KMS-11 (cell line): ENCODE data around the gene NAA15.

Source experiments
- H2AFZ ChIP-seq: fragments of 200-600 bp; sonication (generic); 2 replicates; pipeline ENCODE4 v1.6.1; 2016; ENCODE audit warnings: antibody characterized with exemption, mixed run types, low read depth
- H3K27ac ChIP-seq: fragments of 200-600 bp; sonication (generic); 2 replicates; pipeline ENCODE4 v1.6.1; 2016; ENCODE audit warnings: mild to moderate bottlenecking, mixed run types
- H3K27me3 ChIP-seq: fragments of 200-600 bp; sonication (generic); 2 replicates; pipeline ENCODE4 v1.6.1; 2017; ENCODE audit warnings: mild to moderate bottlenecking, low read depth, mixed run types, moderate library complexity; ENCODE audit not compliant: insufficient read depth
- H3K36me3 ChIP-seq: fragments of 200-600 bp; sonication (generic); 2 replicates; pipeline ENCODE4 v1.6.1; 2017; ENCODE audit warnings: mild to moderate bottlenecking, mixed run types; ENCODE audit not compliant: insufficient read depth
- H3K4me1 ChIP-seq: fragments of 200-600 bp; sonication (generic); 2 replicates; pipeline ENCODE4 v1.6.1; 2016; ENCODE audit warnings: mild to moderate bottlenecking, low read depth, mixed run types; ENCODE audit not compliant: poor library complexity, severe bottlenecking
- H3K4me2 ChIP-seq: fragments of 200-600 bp; sonication (generic); 2 replicates; pipeline ENCODE4 v1.7.0; 2016; ENCODE audit warnings: mild to moderate bottlenecking, mixed run types
- H3K4me3 ChIP-seq: fragments of 200-600 bp; sonication (generic); IDR thresholded peaks from 2 replicates; pipeline ENCODE4 v1.6.1; 2017; ENCODE audit warnings: low read depth, low read length, mixed read lengths; ENCODE audit not compliant: insufficient read depth
- H3K79me2 ChIP-seq: fragments of 200-600 bp; sonication (generic); 2 replicates; pipeline ENCODE4 v1.6.1; 2016; ENCODE audit warnings: low read depth, mixed run types; ENCODE audit not compliant: insufficient read depth
- H3K9ac ChIP-seq: fragments of 200-600 bp; sonication (generic); 2 replicates; pipeline ENCODE4 v1.6.1; 2016; ENCODE audit warnings: mild to moderate bottlenecking, mixed run types
- H4K20me1 ChIP-seq: fragments of 200-600 bp; sonication (generic); 2 replicates; pipeline ENCODE4 v1.6.1; 2016; ENCODE audit warnings: mild to moderate bottlenecking, mixed run types; ENCODE audit not compliant: insufficient read depth
- TF ChIP-seq, protein P1 (sequence below): fragments of 200-600 bp; sonication (generic); conservative IDR thresholded peaks from 2 replicates; pipeline ENCODE4 v1.6.1; 2017; ENCODE audit warnings: low read depth, mild to moderate bottlenecking, antibody characterized with exemption, low read length, moderate library complexity, mixed read lengths

The NAA15 gene

DNA sequence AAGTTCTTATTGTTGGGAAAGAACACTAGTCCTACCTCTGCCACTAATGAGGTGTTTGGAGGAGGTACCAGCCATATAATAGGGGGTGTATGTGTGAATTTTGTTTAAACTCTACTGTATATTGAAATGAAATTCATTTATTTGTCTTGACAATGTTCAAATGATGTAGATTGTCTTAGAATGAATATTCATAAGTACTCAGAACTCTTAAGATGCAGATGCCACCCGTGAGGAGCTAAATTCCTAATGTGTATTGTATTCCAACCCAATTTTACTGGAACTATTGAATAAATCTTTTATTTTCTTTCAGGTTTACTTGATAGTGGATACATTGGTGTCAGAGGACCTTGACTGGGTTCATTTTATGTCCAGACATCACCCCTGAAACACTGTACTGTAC lies 88.7 kb downstream of the NAA15 start:
- H3K9ac ChIP-seq, result no peak overlapping the region
- H3K27me3 ChIP-seq, result no peaks in the 10 kb centered on the region
- no peak overlapping the region for H3K4me3 ChIP-seq
- TF ChIP-seq, protein P1, sequence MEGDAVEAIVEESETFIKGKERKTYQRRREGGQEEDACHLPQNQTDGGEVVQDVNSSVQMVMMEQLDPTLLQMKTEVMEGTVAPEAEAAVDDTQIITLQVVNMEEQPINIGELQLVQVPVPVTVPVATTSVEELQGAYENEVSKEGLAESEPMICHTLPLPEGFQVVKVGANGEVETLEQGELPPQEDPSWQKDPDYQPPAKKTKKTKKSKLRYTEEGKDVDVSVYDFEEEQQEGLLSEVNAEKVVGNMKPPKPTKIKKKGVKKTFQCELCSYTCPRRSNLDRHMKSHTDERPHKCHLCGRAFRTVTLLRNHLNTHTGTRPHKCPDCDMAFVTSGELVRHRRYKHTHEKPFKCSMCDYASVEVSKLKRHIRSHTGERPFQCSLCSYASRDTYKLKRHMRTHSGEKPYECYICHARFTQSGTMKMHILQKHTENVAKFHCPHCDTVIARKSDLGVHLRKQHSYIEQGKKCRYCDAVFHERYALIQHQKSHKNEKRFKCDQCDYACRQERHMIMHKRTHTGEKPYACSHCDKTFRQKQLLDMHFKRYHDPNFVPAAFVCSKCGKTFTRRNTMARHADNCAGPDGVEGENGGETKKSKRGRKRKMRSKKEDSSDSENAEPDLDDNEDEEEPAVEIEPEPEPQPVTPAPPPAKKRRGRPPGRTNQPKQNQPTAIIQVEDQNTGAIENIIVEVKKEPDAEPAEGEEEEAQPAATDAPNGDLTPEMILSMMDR, result no peak
- no peak overlapping the region for H3K4me2 ChIP-seq
- no peak overlapping the region for H2AFZ ChIP-seq
- no peak overlapping the region for H3K27ac ChIP-seq
- peaks cover 9% of the 10 kb centered on the region for H3K4me1 ChIP-seq
- no peaks in the 10 kb centered on the region for H3K79me2 ChIP-seq
- no peaks in the 10 kb centered on the region; the same call in 1 of the 2 replicates for H3K36me3 ChIP-seq
- H4K20me1 ChIP-seq, result no peaks in the 10 kb centered on the region

DNA sequence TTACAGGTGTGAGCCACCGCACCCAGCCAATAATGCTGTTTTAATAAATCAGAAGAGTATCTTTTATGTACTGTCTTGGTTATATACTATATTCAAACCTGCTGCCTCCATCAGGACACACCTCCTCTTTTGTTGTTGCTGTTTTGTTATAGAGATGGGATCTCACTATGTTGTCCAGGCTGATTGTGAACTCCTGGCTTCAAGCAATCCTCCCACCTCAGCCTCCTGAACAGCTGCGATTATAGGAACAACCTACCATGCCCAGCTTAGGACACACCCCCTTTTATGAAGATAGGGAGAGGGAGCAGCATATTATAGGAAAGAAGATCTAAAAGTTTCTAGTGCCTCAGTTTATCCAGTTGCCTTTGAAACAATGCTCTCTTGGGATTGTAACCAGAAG lies 90.4 kb downstream of the NAA15 start:
- Histone ChIP-seq H3K27me3 (no peaks in the 10 kb centered on the region), H3K79me2 (no peaks in the 10 kb centered on the region), H3K27ac (no peak overlapping the region), H3K4me3 (no peak overlapping the region), H4K20me1 (no peaks in the 10 kb centered on the region), H3K36me3 (no peaks in the 10 kb centered on the region), H3K4me2 (no peak overlapping the region), H3K4me1 (peaks cover 9% of the 10 kb centered on the region), H3K9ac (no peak overlapping the region), H2AFZ (no peak overlapping the region)
- TF ChIP-seq, protein P1, result no peak

DNA sequence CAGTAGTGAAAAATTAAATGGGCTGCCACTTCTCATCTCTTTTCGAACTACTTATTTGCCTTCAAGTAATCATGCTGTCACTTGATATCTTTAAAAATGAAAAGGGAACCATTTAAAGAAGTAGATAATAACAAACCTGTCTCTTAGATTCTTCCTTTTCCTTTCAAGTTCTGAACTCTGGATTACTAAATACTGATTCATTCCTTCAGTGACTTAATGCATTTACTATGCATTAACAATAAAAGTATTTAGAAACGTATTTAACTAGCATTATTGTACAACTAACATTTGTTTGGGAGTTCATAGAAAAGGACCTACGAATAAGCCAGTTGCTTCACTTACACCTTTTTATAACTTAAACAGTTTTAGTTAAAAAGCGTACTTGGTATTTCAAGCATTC lies 91.5 kb downstream of the NAA15 start:
- Histone ChIP-seq H3K4me3 (no peak overlapping the region), H3K4me1 (peaks cover 9% of the 10 kb centered on the region), H3K36me3 (no peaks in the 10 kb centered on the region), H3K9ac (no peak overlapping the region), H3K27me3 (no peaks in the 10 kb centered on the region), H3K4me2 (no peak overlapping the region), H2AFZ (no peak overlapping the region), H3K27ac (no peak overlapping the region), H3K79me2 (no peaks in the 10 kb centered on the region), H4K20me1 (no peaks in the 10 kb centered on the region)
- TF ChIP-seq, protein P1, result no peak

DNA sequence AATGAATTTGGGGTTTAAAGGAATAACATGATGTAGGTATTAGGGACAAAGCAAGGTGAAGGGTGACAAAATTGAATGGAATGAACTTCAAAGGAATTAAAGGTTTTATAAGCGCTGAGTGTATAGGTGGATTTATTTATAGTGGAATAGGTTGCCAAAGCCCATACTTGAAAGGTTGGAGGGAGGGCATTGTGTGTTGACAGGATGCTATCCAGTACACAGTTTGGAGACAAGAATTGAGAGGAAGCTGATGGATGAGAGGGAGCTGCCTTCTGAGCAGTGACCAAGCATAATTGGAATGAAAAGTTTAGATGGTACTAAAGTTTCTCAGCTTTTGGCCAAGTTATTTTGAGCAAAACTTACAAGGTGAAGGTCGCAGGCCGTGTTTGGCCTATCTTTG lies 100.1 kb downstream of the NAA15 start:
- Histone ChIP-seq H3K4me2 (no peak overlapping the region), H3K27ac (no peak overlapping the region), H3K36me3 (no peaks in the 10 kb centered on the region), H3K4me1 (no peaks in the 10 kb centered on the region), H3K27me3 (no peaks in the 10 kb centered on the region), H2AFZ (no peak overlapping the region), H3K79me2 (no peaks in the 10 kb centered on the region), H4K20me1 (no peaks in the 10 kb centered on the region), H3K4me3 (no peak overlapping the region), H3K9ac (no peak overlapping the region)
- TF ChIP-seq, protein P1, result no peak

DNA sequence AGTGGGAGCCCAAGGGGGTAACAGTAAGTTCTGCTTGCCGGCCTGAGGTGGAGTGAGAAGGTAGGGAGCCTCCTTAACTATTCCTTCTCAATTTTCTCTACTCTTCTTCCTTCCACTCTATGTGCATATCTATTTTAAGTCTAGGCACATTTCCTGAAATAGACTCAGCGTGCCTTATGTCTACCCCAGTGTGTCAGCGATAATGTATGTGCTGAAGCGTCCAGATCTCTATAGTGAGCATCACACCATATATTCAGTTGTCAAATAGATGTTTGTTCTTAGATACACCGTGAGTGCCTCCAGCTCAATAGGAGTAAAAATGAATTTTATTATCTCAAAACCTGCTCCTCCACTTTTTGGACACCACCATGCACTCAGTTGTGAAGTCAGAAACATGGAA lies 101.1 kb downstream of the NAA15 start:
- Histone ChIP-seq H2AFZ (no peak overlapping the region), H3K9ac (no peak overlapping the region), H4K20me1 (no peaks in the 10 kb centered on the region), H3K36me3 (no peaks in the 10 kb centered on the region), H3K27ac (no peak overlapping the region), H3K4me3 (no peak overlapping the region), H3K79me2 (no peaks in the 10 kb centered on the region), H3K4me1 (no peaks in the 10 kb centered on the region), H3K27me3 (no peaks in the 10 kb centered on the region), H3K4me2 (no peak overlapping the region)
- TF ChIP-seq, protein P1, result no peak
